ENCODE data around the gene GDNF. TPM values are rescaled to one million over a fixed set of nuclear protein-coding genes. Genes with fewer than 3 reads are reported as not detected.

GDNF gene
- polyA plus RNA-seq, 1 donor from 2014 or later = not detected

DNA sequence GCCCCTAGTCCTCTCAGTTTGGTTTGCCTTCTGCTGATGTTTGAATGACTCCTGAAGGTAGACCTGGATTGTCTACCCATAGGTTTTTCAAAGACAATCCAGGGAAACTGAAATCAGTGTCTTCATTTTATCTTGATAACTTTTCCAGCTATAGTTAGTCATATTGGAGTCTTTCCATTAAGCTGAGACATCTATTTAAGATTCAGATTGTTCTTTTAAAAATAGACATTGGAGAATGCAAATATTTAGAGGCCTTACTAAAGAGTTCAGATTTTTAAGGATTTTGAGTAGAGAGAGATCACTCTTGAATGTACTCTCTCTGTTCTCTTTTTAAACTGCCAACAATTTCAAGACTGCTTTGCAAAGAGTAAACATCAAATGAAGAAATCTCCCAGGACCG, 69.1 kb downstream of the GDNF start:
- H3K4me3 Mint-ChIP-seq = no peak overlapping the region
- H3K9me3 Mint-ChIP-seq = peaks cover 2 to 9% (median 4%) of the 10 kb centered on the region in 3 donors
- no peak overlapping the region for H3K27ac Mint-ChIP-seq
- no peaks in the 10 kb centered on the region for H3K4me1 Mint-ChIP-seq
- H3K27me3 Mint-ChIP-seq = peaks cover 4% of the 10 kb centered on the region
- no peaks in the 10 kb centered on the region for H3K36me3 Mint-ChIP-seq

DNA sequence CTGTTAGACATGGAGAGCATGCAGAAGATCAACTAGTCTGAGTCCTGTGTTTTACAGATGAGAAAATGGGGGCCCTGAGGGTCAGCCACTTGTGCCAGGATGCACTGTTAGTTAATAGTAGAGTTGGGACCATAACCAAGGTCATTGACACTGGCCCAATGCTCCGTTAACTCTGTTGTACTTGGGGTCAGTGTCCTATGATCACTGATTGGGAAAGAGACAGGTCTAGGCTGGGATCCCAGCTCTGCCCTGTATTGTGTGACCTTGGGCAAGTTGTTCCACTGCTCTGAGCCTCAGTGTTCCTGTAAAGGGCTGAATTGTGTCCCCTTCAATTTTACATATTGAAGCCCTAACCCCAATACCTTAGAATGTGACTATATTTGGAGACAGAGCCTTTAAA, 70.0 kb downstream of the GDNF start:
- H3K36me3 Mint-ChIP-seq = no peaks in the 10 kb centered on the region
- H3K27ac Mint-ChIP-seq = no peak overlapping the region
- H3K4me1 Mint-ChIP-seq = no peaks in the 10 kb centered on the region
- no peak overlapping the region for H3K4me3 Mint-ChIP-seq
- peaks cover 0 to 5% (median 4%) of the 10 kb centered on the region in 3 donors for H3K9me3 Mint-ChIP-seq
- peaks cover 4% of the 10 kb centered on the region for H3K27me3 Mint-ChIP-seq

DNA sequence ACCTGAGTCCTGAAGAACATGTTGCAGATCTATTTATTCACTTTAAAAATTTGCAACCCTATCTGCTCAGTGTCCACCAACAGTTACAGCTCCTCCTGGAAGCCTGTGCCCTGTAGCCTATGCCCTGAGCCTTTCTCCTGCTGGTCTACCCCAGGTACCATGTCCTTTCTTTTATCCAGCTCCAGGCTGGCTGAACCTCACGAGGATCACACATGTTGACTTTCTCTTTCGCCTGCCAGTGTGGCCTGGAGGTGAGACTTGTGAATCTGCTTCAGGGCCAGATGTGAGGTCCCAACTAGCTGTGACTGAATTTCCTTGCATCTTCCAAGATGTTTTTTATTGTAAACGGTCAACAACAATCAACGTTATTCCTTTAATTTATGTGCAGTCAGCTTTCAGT, 70.7 kb downstream of the GDNF start:
- Mint-ChIP-seq H3K27me3 (peaks cover 4% of the 10 kb centered on the region), H3K36me3 (no peaks in the 10 kb centered on the region), H3K4me1 (no peaks in the 10 kb centered on the region), H3K9me3 (peaks cover 0 to 6% (median 4%) of the 10 kb centered on the region in 3 donors), H3K27ac (no peak overlapping the region), H3K4me3 (no peak overlapping the region)

DNA sequence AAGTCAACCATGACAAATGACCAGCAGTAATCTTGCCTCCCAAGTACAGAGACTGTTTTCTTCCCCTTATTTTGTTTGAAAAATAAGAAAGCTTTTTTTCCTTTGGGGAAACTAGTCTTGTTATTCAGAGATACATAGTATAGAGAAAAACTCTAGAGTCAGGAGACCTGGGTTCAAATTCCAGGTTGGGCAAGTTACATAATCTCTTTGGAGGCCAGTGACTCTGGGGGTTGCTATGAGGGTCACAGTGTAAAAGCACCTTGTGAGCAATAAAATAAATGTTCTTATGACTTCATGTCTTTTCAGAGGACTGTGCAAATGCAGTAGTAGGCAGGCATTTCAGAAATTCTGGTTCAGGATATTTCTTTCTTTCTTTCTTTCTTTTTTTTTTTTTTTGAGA, 71.5 kb downstream of the GDNF start:
- Mint-ChIP-seq H3K27ac (no peak overlapping the region), H3K9me3 (peaks cover 0 to 6% (median 0%) of the 10 kb centered on the region in 3 donors), H3K36me3 (peaks cover 2% of the 10 kb centered on the region), H3K27me3 (peaks cover 4% of the 10 kb centered on the region), H3K4me1 (no peaks in the 10 kb centered on the region), H3K4me3 (no peak overlapping the region)

DNA sequence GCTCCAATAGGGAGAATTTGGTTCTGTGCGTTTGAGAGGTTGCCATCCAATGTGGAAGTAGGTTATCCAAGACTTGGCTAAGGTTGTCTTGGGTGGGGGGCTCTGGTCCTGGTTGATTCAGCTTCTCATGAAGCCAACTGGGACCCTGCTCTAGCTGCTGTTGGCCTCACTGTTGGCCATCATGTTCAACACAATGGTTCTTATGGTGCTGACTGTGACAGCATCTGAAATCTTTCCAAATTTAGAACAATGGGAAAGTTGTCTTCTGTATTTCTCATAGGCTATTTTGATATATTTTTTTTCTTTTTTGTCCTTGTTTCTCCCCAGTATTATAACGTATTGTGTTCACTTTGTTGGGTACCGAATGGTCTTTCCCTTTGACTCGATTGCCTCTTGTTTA, 71.9 kb downstream of the GDNF start:
- H3K4me3 Mint-ChIP-seq = no peak overlapping the region
- no peaks in the 10 kb centered on the region for H3K4me1 Mint-ChIP-seq
- H3K27ac Mint-ChIP-seq = no peak overlapping the region
- peaks cover 2% of the 10 kb centered on the region for H3K36me3 Mint-ChIP-seq
- peaks cover 0 to 6% (median 0%) of the 10 kb centered on the region in 3 donors for H3K9me3 Mint-ChIP-seq
- peaks cover 4% of the 10 kb centered on the region for H3K27me3 Mint-ChIP-seq

DNA sequence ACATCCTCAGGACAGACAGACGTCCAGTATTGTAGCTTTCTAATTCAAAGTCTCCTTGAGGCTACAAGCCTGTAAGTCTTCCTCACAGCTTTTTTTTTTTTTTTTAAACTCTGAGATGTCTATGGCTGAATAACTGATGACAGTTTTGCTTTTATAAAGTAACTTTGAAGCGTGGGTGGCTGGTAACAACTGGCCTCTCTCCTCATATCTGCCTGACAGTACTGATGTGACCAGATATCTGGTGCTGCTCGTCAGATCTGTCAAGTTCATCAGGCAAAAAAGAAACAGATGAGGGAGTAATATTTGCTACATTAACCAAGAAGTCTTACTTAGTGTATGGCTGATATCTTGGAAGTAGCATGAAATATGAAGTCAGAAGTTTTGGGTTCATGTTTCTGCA, 72.6 kb downstream of the GDNF start:
- Mint-ChIP-seq H3K9me3 (peaks cover 0 to 6% (median 0%) of the 10 kb centered on the region in 3 donors), H3K4me1 (no peaks in the 10 kb centered on the region), H3K27ac (no peak overlapping the region), H3K4me3 (no peak overlapping the region), H3K36me3 (peaks cover 2% of the 10 kb centered on the region), H3K27me3 (peaks cover 4% of the 10 kb centered on the region)
